Fibroblast of peridontal ligament (primary cell): ENCODE measurements around the gene DHRS11.

Source experiments
- DNase-seq: peaks from one replicate; pipeline ENCODE4 v3.0.0-alpha.2; 2010; ENCODE audit errors: extremely low read depth

Gene DHRS11

DNA sequence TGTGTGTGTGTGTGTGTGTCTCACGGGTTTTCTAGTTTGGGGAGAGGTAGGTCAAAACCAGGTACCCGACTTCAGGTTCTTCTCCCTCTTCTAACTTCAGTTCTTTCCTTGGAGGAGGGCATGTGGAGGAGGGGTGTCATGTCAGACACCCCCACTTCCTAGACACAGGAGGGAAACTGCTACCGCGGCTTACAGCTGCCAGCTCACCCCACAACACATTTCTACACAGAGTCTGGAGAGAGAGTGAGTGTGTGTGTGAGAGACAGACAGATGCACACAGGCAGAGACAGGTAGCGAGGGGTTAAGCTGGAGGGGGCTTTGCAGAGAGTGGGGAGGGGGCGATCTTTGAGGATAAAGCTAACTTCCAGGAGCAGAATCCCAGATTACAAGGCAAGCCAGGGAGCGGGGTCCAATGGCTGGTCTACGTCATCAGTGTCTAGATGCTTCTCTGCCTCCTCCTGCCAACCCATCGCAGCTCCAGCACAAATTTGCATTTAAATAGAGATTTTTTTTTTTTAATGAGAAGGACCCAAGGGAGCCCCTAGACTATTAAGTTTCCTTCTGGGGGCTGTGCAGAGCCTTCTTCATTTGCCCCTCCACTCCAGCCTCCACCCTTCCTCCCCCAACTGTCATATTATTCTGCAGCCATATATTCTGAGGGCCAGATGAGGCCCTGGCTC lies 58.6 kb downstream of the DHRS11 start:
- no peak for DNase-seq
